Measurements from ENCODE around the gene PDCL2.

The PDCL2 gene

DNA sequence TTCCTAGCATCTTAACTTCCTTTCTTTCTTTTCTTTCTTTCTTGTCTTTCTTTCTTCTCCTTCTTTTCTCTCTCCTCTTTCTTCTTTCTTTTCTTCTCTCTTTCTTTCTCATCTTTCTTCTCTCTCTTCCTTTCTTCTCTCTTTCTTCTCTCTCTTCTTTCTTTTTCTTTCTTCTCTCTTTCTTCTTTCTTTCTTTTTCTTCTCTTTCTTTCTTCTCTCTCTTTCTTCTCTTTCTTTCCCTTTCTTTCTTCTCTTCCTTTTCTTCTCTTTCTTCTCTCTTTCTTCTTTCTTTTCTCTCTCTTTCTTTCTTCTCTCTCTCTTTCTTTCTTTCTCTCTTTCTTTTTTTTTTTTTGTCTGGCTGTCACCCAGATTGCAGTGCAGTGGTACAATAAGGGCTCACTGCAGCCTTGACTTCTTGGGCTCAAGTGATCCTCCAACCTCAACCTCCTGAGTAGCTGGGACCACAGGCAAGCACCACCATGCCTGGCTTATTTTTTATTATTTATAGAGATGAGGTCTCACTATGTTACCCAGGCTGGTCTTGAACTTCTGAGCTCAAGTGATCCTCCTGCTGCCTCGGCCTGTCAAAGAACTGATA, 26.6 kb upstream of the PDCL2 start:
- DNase-seq (ENCODE audit: low read depth, low spot score): no peak
- WGBS (ENCODE audit: insufficient coverage, insufficient read length): no CpG with 5 or more reads among the region's 1 CpG
- Histone ChIP-seq H3K27me3 (ENCODE audit: control insufficient read depth, insufficient read depth, low read length) (no peaks in the 10 kb centered on the region), H3K9me3 (ENCODE audit: control insufficient read depth, insufficient read depth, low read length) (no peaks in the 10 kb centered on the region), H3K27ac (ENCODE audit: low read length) (no peak overlapping the region), H3K36me3 (ENCODE audit: control insufficient read depth, insufficient read depth, low read length) (no peaks in the 10 kb centered on the region), H3K4me3 (ENCODE audit: low read length) (no peak overlapping the region), H3K4me1 (ENCODE audit: control insufficient read depth, insufficient read depth, low read length) (peaks cover 1% of the 10 kb centered on the region; the same call in 1 of the 2 replicates)

DNA sequence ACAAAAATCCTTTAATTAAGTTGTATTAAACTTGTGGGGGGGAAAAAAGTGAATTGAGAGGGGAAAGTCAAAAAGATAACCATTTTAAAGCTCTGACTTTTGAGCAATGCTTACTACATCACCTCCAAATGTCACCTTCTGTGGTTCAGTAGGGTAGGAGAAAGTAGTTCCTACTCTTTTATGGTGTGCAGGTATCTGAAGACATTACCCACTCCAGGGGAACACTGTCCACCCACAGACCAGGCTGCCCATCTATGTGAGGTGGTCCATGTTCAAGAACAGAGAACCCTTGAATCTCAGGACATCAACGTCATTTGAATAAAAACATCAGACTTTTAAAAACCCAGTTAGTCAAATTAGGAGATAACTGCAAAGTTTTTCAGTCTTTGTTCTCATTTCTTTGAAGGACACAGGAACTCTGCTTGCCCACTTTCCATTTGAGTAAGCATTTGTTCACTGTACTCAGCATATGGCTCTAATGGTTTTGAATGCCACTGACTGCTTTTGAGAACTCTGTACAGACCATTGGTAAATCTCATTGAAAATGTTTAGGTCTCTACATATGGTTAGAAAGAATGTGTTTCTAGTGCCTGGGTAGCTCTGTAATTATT, 25.6 kb upstream of the PDCL2 start:
- Histone ChIP-seq H3K36me3 (ENCODE audit: control insufficient read depth, insufficient read depth, low read length) (no peaks in the 10 kb centered on the region), H3K4me3 (ENCODE audit: low read length) (no peak overlapping the region), H3K9me3 (ENCODE audit: control insufficient read depth, insufficient read depth, low read length) (no peaks in the 10 kb centered on the region), H3K4me1 (ENCODE audit: control insufficient read depth, insufficient read depth, low read length) (peaks cover 1% of the 10 kb centered on the region; the same call in 1 of the 2 replicates), H3K27ac (ENCODE audit: low read length) (no peak overlapping the region), H3K27me3 (ENCODE audit: control insufficient read depth, insufficient read depth, low read length) (no peaks in the 10 kb centered on the region)
- DNase-seq (ENCODE audit: low read depth, low spot score): no peak
- no CpG with 5 or more reads among the region's 1 CpG for WGBS (ENCODE audit: insufficient coverage, insufficient read length)

DNA sequence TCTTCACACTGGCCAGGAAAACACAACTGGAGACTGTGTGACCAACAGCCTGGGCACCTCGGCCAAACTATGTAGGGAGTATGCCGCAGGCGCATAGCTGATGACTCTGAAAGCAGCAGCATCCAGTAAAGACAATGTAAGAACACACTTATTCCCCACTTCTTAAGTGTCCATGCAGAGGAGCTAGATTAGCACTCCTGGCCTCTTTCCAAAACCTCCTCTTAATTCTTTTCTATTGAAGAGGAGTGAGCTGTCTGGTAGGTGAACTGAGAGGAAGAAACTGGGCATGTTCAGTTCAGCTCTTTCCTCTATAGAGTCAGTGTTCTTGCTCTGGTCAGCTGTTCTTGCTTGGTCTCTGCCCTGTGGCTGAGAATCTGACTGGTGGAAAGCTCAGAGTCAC, 23.0 kb upstream of the PDCL2 start:
- DNase-seq (ENCODE audit: low read depth, low spot score): no peak
- WGBS (ENCODE audit: insufficient coverage, insufficient read length): no CpG with 5 or more reads among the region's 3 CpGs

DNA sequence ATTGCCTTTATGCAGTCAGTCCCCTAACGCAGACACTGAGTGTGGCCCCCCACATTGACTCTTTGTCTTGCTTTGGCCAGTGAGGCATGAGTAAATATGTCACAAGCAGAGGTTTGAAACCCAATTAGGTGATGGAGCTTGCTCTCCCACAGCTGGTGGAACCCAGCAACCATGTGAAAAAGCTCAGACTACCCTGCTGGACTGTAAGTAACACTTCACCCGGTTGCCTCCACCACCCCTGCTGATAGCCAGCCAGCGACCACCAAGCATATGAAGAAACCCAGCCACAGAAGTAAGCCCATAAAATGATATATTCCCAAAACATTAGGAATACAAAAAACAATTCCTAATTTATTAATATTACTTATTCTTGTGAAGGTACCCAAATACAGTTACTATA, 21.6 kb upstream of the PDCL2 start:
- WGBS (ENCODE audit: insufficient coverage, insufficient read length): no CpG with 5 or more reads among the region's 3 CpGs
- H3K4me1 ChIP-seq (ENCODE audit: control insufficient read depth, insufficient read depth, low read length): peaks cover 1% of the 10 kb centered on the region; the same call in 1 of the 2 replicates
- no peaks in the 10 kb centered on the region for H3K27me3 ChIP-seq (ENCODE audit: control insufficient read depth, insufficient read depth, low read length)
- H3K36me3 ChIP-seq (ENCODE audit: control insufficient read depth, insufficient read depth, low read length): no peaks in the 10 kb centered on the region
- no peaks in the 10 kb centered on the region for H3K9me3 ChIP-seq (ENCODE audit: control insufficient read depth, insufficient read depth, low read length)
- no peak for DNase-seq (ENCODE audit: low read depth, low spot score)
- H3K4me3 ChIP-seq (ENCODE audit: low read length): no peak overlapping the region
- no peak overlapping the region for H3K27ac ChIP-seq (ENCODE audit: low read length)

More for the DNA sequence above, 23.0 kb upstream of the PDCL2 start:
- Histone ChIP-seq H3K9me3 (ENCODE audit: control insufficient read depth, insufficient read depth, low read length) (no peaks in the 10 kb centered on the region), H3K4me3 (ENCODE audit: low read length) (no peak overlapping the region), H3K36me3 (ENCODE audit: control insufficient read depth, insufficient read depth, low read length) (no peaks in the 10 kb centered on the region), H3K27me3 (ENCODE audit: control insufficient read depth, insufficient read depth, low read length) (no peaks in the 10 kb centered on the region), H3K27ac (ENCODE audit: low read length) (no peak overlapping the region), H3K4me1 (ENCODE audit: control insufficient read depth, insufficient read depth, low read length) (peaks cover 1% of the 10 kb centered on the region; the same call in 1 of the 2 replicates)

DNA sequence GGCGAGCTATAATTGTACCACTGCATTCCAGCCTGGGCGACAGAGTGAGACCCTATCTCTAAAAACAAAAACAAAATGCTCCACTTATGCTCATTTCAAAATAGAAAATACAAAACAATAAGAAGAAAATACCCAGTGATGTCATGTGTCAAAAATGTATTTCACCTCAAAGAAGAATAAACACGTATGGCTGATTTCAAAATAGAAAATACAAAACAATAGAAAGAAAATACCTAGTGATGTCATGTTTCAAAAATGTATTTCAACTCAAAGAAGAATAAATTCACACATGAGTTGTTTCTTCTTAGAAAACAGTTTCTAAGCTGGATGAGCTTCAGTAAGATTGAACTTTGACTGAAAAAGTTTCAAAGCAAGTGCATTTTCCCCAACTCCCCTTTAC, 20.3 kb upstream of the PDCL2 start:
- no peak overlapping the region for H3K4me3 ChIP-seq (ENCODE audit: low read length)
- H3K27me3 ChIP-seq (ENCODE audit: control insufficient read depth, insufficient read depth, low read length): no peaks in the 10 kb centered on the region
- H3K27ac ChIP-seq (ENCODE audit: low read length): no peak overlapping the region
- no peak for DNase-seq (ENCODE audit: low read depth, low spot score)
- H3K4me1 ChIP-seq (ENCODE audit: control insufficient read depth, insufficient read depth, low read length): no peaks in the 10 kb centered on the region
- no CpG with 5 or more reads among the region's 3 CpGs for WGBS (ENCODE audit: insufficient coverage, insufficient read length)
- no peaks in the 10 kb centered on the region for H3K9me3 ChIP-seq (ENCODE audit: control insufficient read depth, insufficient read depth, low read length)
- no peaks in the 10 kb centered on the region for H3K36me3 ChIP-seq (ENCODE audit: control insufficient read depth, insufficient read depth, low read length)

DNA sequence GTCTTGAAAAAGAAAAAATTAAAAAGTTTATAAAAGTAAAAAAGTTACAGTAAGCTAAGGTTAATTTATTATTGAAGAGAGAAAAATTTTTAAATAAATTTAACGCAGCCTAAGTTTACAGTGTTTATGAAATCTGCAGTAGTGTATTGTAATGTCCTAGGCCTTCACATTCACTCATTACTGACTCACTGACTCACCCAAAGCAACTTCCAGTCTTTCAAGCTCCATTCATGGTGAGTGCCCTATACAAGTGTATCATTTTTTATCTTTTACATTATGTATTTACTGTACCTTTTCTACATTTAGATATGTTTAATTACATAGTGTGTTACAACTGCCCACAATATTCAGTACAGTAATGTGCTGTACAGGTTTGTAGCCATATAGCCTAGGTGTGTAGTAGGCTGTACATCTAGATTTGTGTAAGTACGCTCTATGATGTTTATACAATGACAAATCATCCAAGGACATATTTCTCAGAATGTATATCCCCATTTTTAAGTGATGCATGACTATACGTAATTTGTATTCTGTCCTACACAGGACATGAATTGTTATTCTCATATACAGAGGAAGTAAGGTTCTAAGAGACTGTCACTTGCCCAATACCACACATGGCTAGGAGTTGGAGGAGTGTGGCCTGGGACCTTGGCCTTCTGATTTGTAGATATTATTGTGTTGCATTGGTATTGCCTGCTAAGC, 19.5 kb upstream of the PDCL2 start:
- Histone ChIP-seq H3K36me3 (ENCODE audit: control insufficient read depth, insufficient read depth, low read length) (no peaks in the 10 kb centered on the region), H3K4me3 (ENCODE audit: low read length) (no peak overlapping the region), H3K9me3 (ENCODE audit: control insufficient read depth, insufficient read depth, low read length) (no peaks in the 10 kb centered on the region), H3K27me3 (ENCODE audit: control insufficient read depth, insufficient read depth, low read length) (no peaks in the 10 kb centered on the region), H3K27ac (ENCODE audit: low read length) (no peak overlapping the region), H3K4me1 (ENCODE audit: control insufficient read depth, insufficient read depth, low read length) (no peaks in the 10 kb centered on the region)
- no CpG with 5 or more reads among the region's 3 CpGs for WGBS (ENCODE audit: insufficient coverage, insufficient read length)
- DNase-seq (ENCODE audit: low read depth, low spot score): no peak

DNA sequence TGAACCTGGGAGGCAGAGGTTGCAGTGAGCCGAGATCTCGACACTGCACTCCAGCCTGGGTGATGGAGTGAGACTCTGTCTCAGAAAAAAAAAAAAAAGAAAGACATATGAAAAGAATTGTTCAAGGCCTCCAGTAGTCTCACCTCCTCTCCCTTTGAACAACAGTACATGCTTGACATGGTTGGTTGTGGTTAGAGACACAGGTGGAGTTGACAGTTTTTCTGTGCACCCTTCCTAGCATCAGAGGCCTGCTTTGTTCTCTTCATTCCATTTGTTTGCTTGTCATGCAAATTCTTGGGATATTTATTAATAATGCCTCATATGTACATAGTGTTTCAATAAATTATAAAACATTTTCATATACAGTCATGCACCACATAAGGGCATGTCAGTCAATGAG, 18.3 kb upstream of the PDCL2 start:
- no peak overlapping the region for H3K27ac ChIP-seq (ENCODE audit: low read length)
- no peak for DNase-seq (ENCODE audit: low read depth, low spot score)
- H3K9me3 ChIP-seq (ENCODE audit: control insufficient read depth, insufficient read depth, low read length): no peaks in the 10 kb centered on the region
- WGBS (ENCODE audit: insufficient coverage, insufficient read length): no CpG with 5 or more reads among the region's 2 CpGs
- H3K27me3 ChIP-seq (ENCODE audit: control insufficient read depth, insufficient read depth, low read length): no peaks in the 10 kb centered on the region
- H3K4me1 ChIP-seq (ENCODE audit: control insufficient read depth, insufficient read depth, low read length): no peaks in the 10 kb centered on the region
- H3K36me3 ChIP-seq (ENCODE audit: control insufficient read depth, insufficient read depth, low read length): no peaks in the 10 kb centered on the region
- no peak overlapping the region for H3K4me3 ChIP-seq (ENCODE audit: low read length)

DNA sequence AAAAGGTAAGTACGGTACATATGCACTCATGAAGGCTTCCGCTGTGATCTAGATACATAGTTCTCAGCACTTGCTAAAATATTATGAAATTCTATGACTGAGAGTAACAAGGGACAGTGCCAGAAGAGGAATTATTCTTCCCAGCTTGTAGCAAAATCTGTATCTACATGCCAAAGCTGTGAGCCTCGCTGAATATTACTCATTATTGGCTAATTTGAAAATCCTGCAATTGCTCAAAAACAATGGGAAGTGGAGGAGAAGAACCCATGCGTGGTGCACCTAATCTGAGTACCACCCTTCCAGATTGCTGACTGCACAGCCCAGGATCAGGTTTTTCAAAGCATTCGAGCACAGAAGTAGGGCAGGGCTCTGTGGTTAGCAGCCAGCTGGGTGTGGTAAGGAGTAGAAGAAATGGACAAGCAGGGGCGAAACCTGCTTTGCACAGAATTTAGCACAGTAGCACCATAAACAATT, 17.4 kb upstream of the PDCL2 start:
- H3K27me3 ChIP-seq (ENCODE audit: control insufficient read depth, insufficient read depth, low read length): no peaks in the 10 kb centered on the region
- no CpG with 5 or more reads among the region's 6 CpGs for WGBS (ENCODE audit: insufficient coverage, insufficient read length)
- H3K27ac ChIP-seq (ENCODE audit: low read length): no peak overlapping the region
- H3K4me3 ChIP-seq (ENCODE audit: low read length): no peak overlapping the region
- H3K4me1 ChIP-seq (ENCODE audit: control insufficient read depth, insufficient read depth, low read length): no peaks in the 10 kb centered on the region
- H3K9me3 ChIP-seq (ENCODE audit: control insufficient read depth, insufficient read depth, low read length): no peaks in the 10 kb centered on the region
- no peaks in the 10 kb centered on the region for H3K36me3 ChIP-seq (ENCODE audit: control insufficient read depth, insufficient read depth, low read length)
- no peak for DNase-seq (ENCODE audit: low read depth, low spot score)

DNA sequence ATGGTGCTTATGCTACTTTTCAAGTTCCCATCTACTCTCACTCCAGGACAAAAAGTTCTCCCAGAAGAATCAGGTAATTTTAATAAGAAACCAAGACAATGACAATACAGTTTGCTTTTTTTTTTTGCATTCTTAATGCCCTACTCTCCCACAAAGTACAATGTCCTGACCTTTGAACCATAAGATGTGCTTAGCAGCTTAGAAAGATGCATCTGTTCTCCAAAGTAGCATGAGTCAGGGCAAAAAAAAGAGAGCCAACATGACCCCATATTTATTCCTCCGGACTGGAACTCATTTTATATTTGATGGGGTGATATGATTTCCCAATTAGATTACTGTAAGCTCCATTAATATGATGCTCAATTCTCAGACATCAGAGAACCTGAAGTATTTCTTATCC, 16.5 kb upstream of the PDCL2 start:
- H3K27ac ChIP-seq (ENCODE audit: low read length): no peak overlapping the region
- no peaks in the 10 kb centered on the region for H3K36me3 ChIP-seq (ENCODE audit: control insufficient read depth, insufficient read depth, low read length)
- no peak for DNase-seq (ENCODE audit: low read depth, low spot score)
- no peaks in the 10 kb centered on the region for H3K9me3 ChIP-seq (ENCODE audit: control insufficient read depth, insufficient read depth, low read length)
- H3K4me1 ChIP-seq (ENCODE audit: control insufficient read depth, insufficient read depth, low read length): no peaks in the 10 kb centered on the region
- no peak overlapping the region for H3K4me3 ChIP-seq (ENCODE audit: low read length)
- H3K27me3 ChIP-seq (ENCODE audit: control insufficient read depth, insufficient read depth, low read length): no peaks in the 10 kb centered on the region
- WGBS (ENCODE audit: insufficient coverage, insufficient read length): no CpG with 5 or more reads among the region's 1 CpG

DNA sequence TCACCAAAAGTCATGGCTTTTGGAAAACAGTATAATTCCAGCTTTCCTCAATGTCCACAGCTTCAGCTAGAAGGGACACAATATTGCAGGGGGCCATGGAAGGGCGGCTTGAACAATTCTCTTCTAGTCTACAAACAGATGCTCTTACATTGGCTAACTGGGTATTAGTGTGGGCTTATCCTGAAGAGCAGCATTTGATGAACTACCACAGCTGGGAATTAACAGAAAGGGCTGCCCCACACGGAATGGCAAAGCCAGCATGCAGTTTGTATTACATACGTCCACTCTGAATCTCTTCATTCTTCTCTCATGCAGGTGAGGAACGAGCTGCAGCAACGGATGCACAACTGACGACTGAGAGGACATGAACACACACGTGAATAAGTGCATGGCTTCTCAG, 13.0 kb upstream of the PDCL2 start:
- no peak for DNase-seq (ENCODE audit: low read depth, low spot score)
- Histone ChIP-seq H3K4me3 (ENCODE audit: low read length) (no peak overlapping the region), H3K27me3 (ENCODE audit: control insufficient read depth, insufficient read depth, low read length) (no peaks in the 10 kb centered on the region), H3K4me1 (ENCODE audit: control insufficient read depth, insufficient read depth, low read length) (no peaks in the 10 kb centered on the region), H3K27ac (ENCODE audit: low read length) (no peak overlapping the region), H3K36me3 (ENCODE audit: control insufficient read depth, insufficient read depth, low read length) (no peaks in the 10 kb centered on the region), H3K9me3 (ENCODE audit: control insufficient read depth, insufficient read depth, low read length) (no peaks in the 10 kb centered on the region)
- WGBS (ENCODE audit: insufficient coverage, insufficient read length): no CpG with 5 or more reads among the region's 7 CpGs
